AG04449 (cell line): ENCODE results near the gene CCL14.

Experiments used
- CTCF ChIA-PET: fragments of 350-600 bp; formaldehyde crosslinking; extraction: SDS; loops from one replicate; lab custom pipeline; 2021; ENCODE audit warnings: antibody characterized with exemption; lab: Yijun Ruan, JAX
- POLR2A ChIA-PET: fragments of 400-600, 350-600 bp; formaldehyde crosslinking; extraction: SDS; loops from one replicate; lab custom pipeline; 2020; ENCODE audit warnings: antibody characterized with exemption, inconsistent platforms; lab: Yijun Ruan, JAX
- DNase-seq: peaks from one replicate; pipeline ENCODE4 v3.0.0-alpha.2; 2010; ENCODE audit warnings: low read depth, low spot score
- H3K4me3 ChIP-seq: 2 replicates; pipeline ENCODE4 v1.5.1; 2011; ENCODE audit warnings: low read depth, mild to moderate bottlenecking, control low read depth, low read length
- CTCF ChIP-seq: IDR thresholded peaks from one replicate; pipeline ENCODE4 v1.5.1; 2011; ENCODE audit warnings: mild to moderate bottlenecking, moderate library complexity, low read length, control low read depth, inconsistent platforms; ENCODE audit not compliant: insufficient read depth; ENCODE audit errors: missing control alignments

The CCL14 gene

GRCh38 chr17:35982409-35983191 is 3.9 kb downstream of the CCL14 start:
- TF ChIP-seq CTCF = no peak
- DNase-seq = no peak
- POLR2A ChIA-PET = no interaction called here
- no peak overlapping the region for H3K4me3 ChIP-seq
- CTCF ChIA-PET = interaction anchor here (0.9 to 1.5 kb wide), 2 partner anchors 11 to 13 kb away, joined by 5 read pairs; no protein-coding TSS in a partner anchor

- POLR2A ChIA-PET = no interaction called here
- TF ChIP-seq CTCF = no peak
- no peak for DNase-seq
- H3K4me3 ChIP-seq = no peak overlapping the region
- CTCF ChIA-PET = interaction anchor here (0.9 kb wide), 1 partner anchor 11 kb away, joined by 5 read pairs; no protein-coding TSS in a partner anchor
Observed at GRCh38 chr17:35981908-35982330, 4.6 kb downstream of the CCL14 start.

- ChIA-PET CTCF (interaction anchor here (0.5 to 0.9 kb wide), 2 partner anchors 10 to 29 kb away, joined by 3 to 5 read pairs; no protein-coding TSS in a partner anchor), POLR2A (no interaction called here)
- no peak for TF ChIP-seq CTCF
- no peak within 1 kb of the TSS for H3K4me3 ChIP-seq
- DNase-seq = no peak
Observed at GRCh38 chr17:35981246-35981645, 5.3 kb downstream of the CCL14 start, which contains the start of gene CCL16. CCL16 (minus strand) TSS chr17:35981497; CDS start chr17:35981420, 77 bp downstream.

- no peak overlapping the region for H3K4me3 ChIP-seq
- ChIA-PET CTCF (interaction anchor here (1.2 to 4.5 kb wide), 3 partner anchors 9 to 170 kb away, joined by 3 to 27 read pairs (median 6); no protein-coding TSS in a partner anchor), POLR2A (no interaction called here)
- no peak for TF ChIP-seq CTCF
- no peak for DNase-seq
Observed at GRCh38 chr17:35978346-35978745, 8.2 kb downstream of the CCL14 start.

GRCh38 chr17:35977509-35977908 is 9.0 kb downstream of the CCL14 start:
- no peak for TF ChIP-seq CTCF
- ChIA-PET POLR2A (no interaction called here), CTCF (interaction anchor here (1.2 to 4.5 kb wide), 3 partner anchors 8 to 171 kb away, joined by 3 to 27 read pairs (median 6); no protein-coding TSS in a partner anchor)
- DNase-seq = no peak
- no peak overlapping the region for H3K4me3 ChIP-seq
